GM12878 (cell line): ENCODE measurements around the gene DUSP22. TPM values are rescaled to one million over a fixed set of nuclear protein-coding genes. Genes with fewer than 3 reads are reported as not detected.

ENCODE experiments used
- ATAC-seq: fragments of 200-7000 bp; cut with Tn5 transposase; 3 replicates; pipeline ENCODE4 v1.9.1; 2020; ENCODE audit warnings: mild to moderate bottlenecking, moderate library complexity
- BruUV-seq: library from RNA; stranded (reverse); fragments of 400-500 nt; replicated peaks from 2 replicates; lab custom pipeline; 2021; lab: Mats Ljungman, UMichigan
- CTCF ChIA-PET: fragments of 300-600 bp; sonication (Branson Sonifier 250); formaldehyde crosslinking; extraction: SDS; loops from one replicate; lab custom pipeline; 2021; ENCODE audit warnings: inconsistent platforms; lab: Yijun Ruan, JAX
- POLR2A ChIA-PET: fragments of 350-600 bp; formaldehyde crosslinking; extraction: SDS; loops from one replicate; lab custom pipeline; 2021; ENCODE audit warnings: inconsistent platforms; lab: Charles Lee
- RAD21 ChIA-PET: fragments of 300-600 bp; sonication (Branson Sonifier 250); formaldehyde crosslinking; loops from one replicate; lab custom pipeline; 2023; ENCODE audit warnings: antibody characterized with exemption; ENCODE audit not compliant: unreplicated experiment; lab: Charles Lee
- SMC1A ChIA-PET: fragments of 300-600 bp; sonication (Branson Sonifier 250); formaldehyde crosslinking; loops from one replicate; lab custom pipeline; 2023; ENCODE audit not compliant: unreplicated experiment, uncharacterized antibody; lab: Charles Lee
- DNase-seq: peaks from one replicate; pipeline ENCODE4 v3.0.0-alpha.2; 2011; ENCODE audit warnings: low read depth, low spot score
- FAIRE-seq: peaks from 3 replicates; lab custom pipeline; 2011; peaks lifted over from hg19 to GRCh38; lab: Jason Lieb, UNC
- H2AFZ ChIP-seq: 2 replicates; pipeline ENCODE4 v1.6.0; 2011; ENCODE audit warnings: low read depth, low read length, control low read depth; ENCODE audit not compliant: control insufficient read depth
- H3K27ac ChIP-seq: 2 replicates; pipeline ENCODE4 v1.5.1; 2011; ENCODE audit warnings: control low read depth; ENCODE audit not compliant: control insufficient read depth, insufficient read depth
- H3K27me3 ChIP-seq, 2 experiments: replicated peaks in 1 of 2; 2 replicates each; pipeline versions ENCODE4 v1.6.0 to v1.6.1; 2011; ENCODE audit warnings: low read length in 1 of 2; ENCODE audit not compliant: control insufficient read depth in 2 of 2, insufficient read depth in 2 of 2
- H3K36me3 ChIP-seq, 2 experiments: 2 replicates each; pipeline ENCODE4 v1.5.1; 2011; ENCODE audit warnings: low read length in 1 of 2; ENCODE audit not compliant: control insufficient read depth in 2 of 2, insufficient read depth in 2 of 2
- H3K4me1 ChIP-seq: 2 replicates; pipeline ENCODE4 v1.6.1; 2011; ENCODE audit warnings: mild to moderate bottlenecking, low read length, moderate library complexity, mixed read lengths; ENCODE audit not compliant: control insufficient read depth, insufficient read depth
- H3K4me2 ChIP-seq: 2 replicates; pipeline ENCODE4 v1.6.0; 2011; ENCODE audit warnings: control low read depth; ENCODE audit not compliant: control insufficient read depth, insufficient read depth
- H3K4me3 ChIP-seq: fragments of 200-600 bp; sonication (generic); 2 replicates; pipeline ENCODE4 v1.5.1; 2016
- H3K79me2 ChIP-seq: 2 replicates; pipeline ENCODE4 v1.6.0; 2011; ENCODE audit warnings: low read length; ENCODE audit not compliant: control insufficient read depth, insufficient read depth
- H3K9ac ChIP-seq: 2 replicates; pipeline ENCODE4 v1.8.0; 2011; ENCODE audit warnings: low read length, control low read depth, mixed read lengths; ENCODE audit not compliant: control insufficient read depth, insufficient read depth
- H3K9me3 ChIP-seq: replicated peaks from 3 replicates; pipeline ENCODE4 v1.5.1; 2011; ENCODE audit warnings: mild to moderate bottlenecking, low read length; ENCODE audit not compliant: control insufficient read depth, insufficient read depth
- H4K20me1 ChIP-seq: 2 replicates; pipeline ENCODE4 v1.6.0; 2011; ENCODE audit not compliant: control insufficient read depth, insufficient read depth
- CBFB ChIP-seq: IDR thresholded peaks from 2 replicates; pipeline ENCODE4 v1.6.1; 2016; ENCODE audit warnings: antibody characterized with exemption, low read depth
- CREB1 ChIP-seq: IDR thresholded peaks from 2 replicates; pipeline ENCODE4 v1.6.1; 2012; ENCODE audit warnings: low read depth, mild to moderate bottlenecking, inconsistent platforms
- FOXK2 ChIP-seq: fragments of 450-650 bp; IDR thresholded peaks from 2 replicates; pipeline ENCODE4 v1.6.1; 2017; ENCODE audit warnings: mild to moderate bottlenecking, moderate library complexity
- MYB ChIP-seq: fragments of 150-350 bp; IDR thresholded peaks from 2 replicates; pipeline ENCODE4 v1.6.1; 2014; ENCODE audit warnings: mild to moderate bottlenecking, low read depth, low read length, borderline replicate concordance
- NFYA ChIP-seq: IDR thresholded peaks from 2 replicates; pipeline ENCODE4 v1.6.1; 2011; ENCODE audit warnings: low read depth, mild to moderate bottlenecking, low read length, improper control_type of control experiment, borderline replicate concordance
- PML ChIP-seq: IDR thresholded peaks from 2 replicates; pipeline ENCODE4 v1.6.1; 2012; ENCODE audit warnings: low read length, inconsistent platforms
- POLR2AphosphoS2 ChIP-seq: IDR thresholded peaks from 2 replicates; pipeline ENCODE4 v1.6.1; 2011; ENCODE audit warnings: low read depth, mild to moderate bottlenecking, low read length, improper control_type of control experiment, moderate library complexity
- POLR2AphosphoS5 ChIP-seq: IDR thresholded peaks from 2 replicates; pipeline ENCODE4 v1.6.1; 2011; ENCODE audit warnings: mild to moderate bottlenecking, low read length, inconsistent platforms
- RELA ChIP-seq: fragments of 450-650 bp; IDR thresholded peaks from 2 replicates; pipeline ENCODE4 v1.8.0; 2014; ENCODE audit warnings: borderline replicate concordance; ENCODE audit not compliant: partially characterized antibody
- RUNX3 ChIP-seq: IDR thresholded peaks from 2 replicates; pipeline ENCODE4 v1.6.1; 2012; ENCODE audit warnings: low read length, inconsistent platforms
- SREBF1 ChIP-seq: IDR thresholded peaks from 2 replicates; pipeline ENCODE4 v1.6.1; 2012; ENCODE audit warnings: mild to moderate bottlenecking, low read length
- TBL1XR1 ChIP-seq: IDR thresholded peaks from 2 replicates; pipeline ENCODE4 v1.6.1; 2012; ENCODE audit warnings: low read depth, low read length, improper control_type of control experiment
- WRNIP1 ChIP-seq: IDR thresholded peaks from 2 replicates; pipeline ENCODE4 v1.6.1; 2011; ENCODE audit warnings: low read depth, low read length, improper control_type of control experiment, borderline replicate concordance
- YY1 ChIP-seq: IDR thresholded peaks from 2 replicates; pipeline ENCODE4 v1.6.1; 2011; ENCODE audit warnings: low read depth, mild to moderate bottlenecking, low read length
- ZSCAN29 ChIP-seq: fragments of 450-650 bp; IDR thresholded peaks from 2 replicates; pipeline ENCODE4 v1.6.1; 2017; ENCODE audit warnings: mild to moderate bottlenecking, moderate library complexity
- WGBS: methylation state at CpG from one replicate; pipeline ENCODE4 v1.1.6; 2016; ENCODE audit warnings: low lambda C conversion rate; ENCODE audit not compliant: insufficient replicate concordance, insufficient coverage; ENCODE audit errors: missing lambda C conversion rate; 5-methylcytosine and 5-hydroxymethylcytosine counted together
- in situ Hi-C: fragments of 300-500 bp; cut with MboI; formaldehyde crosslinking; loops from 9 replicates; pipeline ENCODE4 v1.14.3; 2018; ENCODE audit warnings: mixed read lengths
- intact Hi-C: fragments of 100-400 bp; cut with micrococcal nuclease; formaldehyde crosslinking; loops from one replicate; pipeline ENCODE4 v1.14.2; 2022; ENCODE audit not compliant: unreplicated experiment
- polyA plus RNA-seq, 11 experiments: library from polyadenylated mRNA; depleted of rRNA in 4 of 11; unstranded in 6 of 11; stranded (reverse) in 5 of 11; fragments of >200 nt; fragmentation: Nextera tagmentation in 4 of 11; fragmentation: Illumina TruSeq in 1 of 11; extraction: Ambion mirVana in 4 of 11; extraction: Trizol in 1 of 11; gene quantifications; 1 replicate in 1 of 11; 2 replicates in 10 of 11; pipeline versions ENCODE4 v1.2.1 to v1.2.3, GENCODE V29; 2011 to 2016; ENCODE audit warnings: inconsistent platforms in 2 of 11, missing spikeins in 2 of 11, low read depth in 1 of 11
- total RNA-seq, 4 experiments: library from RNA; depleted of rRNA in 3 of 4; stranded (reverse); fragments of >200 nt in 3 of 4; fragmentation: Illumina TruSeq in 1 of 4; extraction: Trizol in 1 of 4; gene quantifications; 2 replicates each; pipeline versions ENCODE4 v1.2.1 to v1.2.3, GENCODE V29; 2013 to 2021
- TF ChIP-seq, protein P1 (sequence below): fragments of 450-650 bp; conservative IDR thresholded peaks from 2 replicates; pipeline ENCODE4 v1.6.1; 2017; ENCODE audit warnings: mild to moderate bottlenecking, moderate library complexity

The DUSP22 gene
- total and polyA plus RNA-seq, 10 of the 15 experiments (the other 5 are each of a cell fraction or from before 2014, with no cell fraction given): 78.9 to 156 (median 107) TPM

DNA sequence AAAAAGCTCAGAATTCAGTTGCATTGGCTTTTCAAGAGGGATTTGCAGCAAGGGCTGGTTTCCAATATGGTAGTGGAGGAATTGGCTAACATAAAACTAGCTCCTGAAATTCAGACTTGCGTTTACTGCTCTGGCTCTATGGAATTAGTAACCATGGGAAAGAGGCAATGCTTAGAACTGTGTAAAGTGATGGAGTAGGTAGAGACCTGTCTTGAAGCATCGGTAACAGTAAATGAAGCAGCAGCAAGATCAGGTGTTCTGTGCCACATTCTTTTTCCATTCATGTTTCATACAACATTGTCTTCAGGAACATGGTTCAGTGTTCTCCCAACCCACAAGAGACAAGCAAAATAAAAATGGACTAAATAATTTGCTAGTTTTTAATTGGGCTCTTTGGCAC lies 105.8 kb downstream of the DUSP22 start:
- Histone ChIP-seq H3K9me3 (no peaks in the 10 kb centered on the region), H3K4me3 (peak overlapping the region; percentile 62; the same call in 1 of the 2 replicates), H3K27me3 (no peaks in the 10 kb centered on the region), H3K27ac (peak overlapping the region; percentile 43), H3K4me1 (peaks cover 38% of the 10 kb centered on the region), H3K79me2 (peaks cover 95% of the 10 kb centered on the region), H3K36me3 (peaks cover 56 to 69% of the 10 kb centered on the region in 2 experiments), H3K9ac (peak overlapping the region; percentile 53; the same call in 1 of the 2 replicates), H4K20me1 (peaks cover 32% of the 10 kb centered on the region), H2AFZ (no peak overlapping the region)
- ChIA-PET RAD21 (interaction anchor here (0.6 to 5.1 kb wide), 28 partner anchors 8 to 209 kb away, joined by 3 to 43 read pairs (median 6); partner anchors contain the start of gene DUSP22), CTCF (interaction anchor here (0.8 to 5.1 kb wide), 19 partner anchors 8 to 209 kb away, joined by 3 to 33 read pairs (median 5); no protein-coding TSS in a partner anchor), SMC1A (interaction anchor here (0.6 to 13.5 kb wide), 35 partner anchors 8 to 209 kb away, joined by 3 to 185 read pairs (median 5); no protein-coding TSS in a partner anchor)
- FAIRE-seq (no peak), DNase-seq (no peak), ATAC-seq (no peak)
- in situ Hi-C loops: loop anchor here (5.0 to 10.0 kb wide), 2 partner anchors 183 to 211 kb away; no protein-coding TSS in a partner anchor
- TSS peak; percentile 3 for BruUV-seq
- 91% methylated on average over 2 of the region's 2 CpGs for WGBS
- TF ChIP-seq PML (0 out of 2 replicates have a peak, but pooled peaks have one; percentile 35), WRNIP1 (no peak), TBL1XR1 (no peak), CBFB (no peak), POLR2AphosphoS5 (peak; percentile 78)
- TF ChIP-seq, all 136 proteins: peak for 2
- intact Hi-C loops: no loop called here
- peak overlapping the region; percentile 76 for H3K4me2 ChIP-seq
- POLR2A ChIA-PET: interaction anchor here (0.8 to 1.8 kb wide), 18 partner anchors 10 to 182 kb away, joined by 3 to 8 read pairs (median 3); no protein-coding TSS in a partner anchor

DNA sequence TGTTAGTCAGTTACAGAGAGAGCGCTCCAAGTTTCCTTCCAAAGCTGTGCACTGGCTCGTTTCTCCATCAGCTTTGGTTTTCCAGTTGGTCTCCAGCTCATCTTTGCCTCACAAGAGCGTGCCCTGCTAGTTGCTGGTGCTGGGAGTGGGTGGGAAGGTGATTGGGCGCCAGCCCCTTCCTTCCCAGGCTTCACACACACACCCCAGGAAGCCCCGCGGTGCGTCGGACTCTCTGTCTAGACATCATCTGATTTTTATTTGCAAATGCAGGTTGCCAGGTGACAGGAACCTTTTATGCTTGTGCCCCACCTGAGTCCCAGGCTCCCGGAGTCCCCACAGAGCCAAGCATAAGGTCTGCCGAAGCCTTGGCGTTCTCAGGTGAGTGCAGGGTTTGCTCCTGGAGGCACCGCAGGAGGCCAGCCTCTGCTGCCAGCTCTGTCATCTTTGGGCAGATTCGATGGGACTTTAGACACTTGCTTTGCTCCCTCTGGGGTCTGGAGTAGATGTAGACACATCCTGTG lies 106.3 kb downstream of the DUSP22 start:
- H3K9ac ChIP-seq: peak overlapping the region; percentile 30
- H3K9me3 ChIP-seq: no peaks in the 10 kb centered on the region
- DNase-seq (no peak), FAIRE-seq (no peak), ATAC-seq (peak; percentile 11)
- ChIA-PET POLR2A (interaction anchor here (0.9 to 1.8 kb wide), 15 partner anchors 8 to 183 kb away, joined by 3 to 11 read pairs (median 4); no protein-coding TSS in a partner anchor), SMC1A (interaction anchor here (0.6 to 13.5 kb wide), 36 partner anchors 8 to 210 kb away, joined by 3 to 185 read pairs (median 6); partner anchors contain the start of gene IRF4), CTCF (interaction anchor here (0.9 to 5.1 kb wide), 15 partner anchors 8 to 262 kb away, joined by 3 to 33 read pairs (median 4); no protein-coding TSS in a partner anchor), RAD21 (interaction anchor here (0.9 to 5.1 kb wide), 27 partner anchors 8 to 999 kb away, joined by 3 to 43 read pairs (median 5); partner anchors contain the start of genes DUSP22 and IRF4)
- intact Hi-C loops (no loop called here), in situ Hi-C loops (loop anchor here (5.0 to 10.0 kb wide), 2 partner anchors 184 to 211 kb away; no protein-coding TSS in a partner anchor)
- H3K27me3 ChIP-seq: no peaks in the 10 kb centered on the region
- H3K4me1 ChIP-seq: peaks cover 38% of the 10 kb centered on the region
- peaks cover 32% of the 10 kb centered on the region for H4K20me1 ChIP-seq
- peak overlapping the region; percentile 62; the same call in 1 of the 2 replicates for H3K4me3 ChIP-seq
- H2AFZ ChIP-seq: no peak overlapping the region
- H3K27ac ChIP-seq: peak overlapping the region; percentile 43
- peaks cover 59 to 75% of the 10 kb centered on the region in 2 experiments for H3K36me3 ChIP-seq
- H3K79me2 ChIP-seq: peaks cover 95% of the 10 kb centered on the region
- no TSS peak for BruUV-seq
- 83% methylated on average over 13 of the region's 13 CpGs for WGBS
- peak overlapping the region; percentile 76 for H3K4me2 ChIP-seq
- TF ChIP-seq SREBF1 (no peak), RELA (no peak), MYB (no peak), YY1 (no peak), RUNX3 (no peak), POLR2AphosphoS2 (peak; percentile 69; the same call in 1 of the 2 replicates), NFYA (no peak), ZSCAN29 (no peak), CREB1 (no peak), FOXK2 (no peak)
- TF ChIP-seq, protein P1, sequence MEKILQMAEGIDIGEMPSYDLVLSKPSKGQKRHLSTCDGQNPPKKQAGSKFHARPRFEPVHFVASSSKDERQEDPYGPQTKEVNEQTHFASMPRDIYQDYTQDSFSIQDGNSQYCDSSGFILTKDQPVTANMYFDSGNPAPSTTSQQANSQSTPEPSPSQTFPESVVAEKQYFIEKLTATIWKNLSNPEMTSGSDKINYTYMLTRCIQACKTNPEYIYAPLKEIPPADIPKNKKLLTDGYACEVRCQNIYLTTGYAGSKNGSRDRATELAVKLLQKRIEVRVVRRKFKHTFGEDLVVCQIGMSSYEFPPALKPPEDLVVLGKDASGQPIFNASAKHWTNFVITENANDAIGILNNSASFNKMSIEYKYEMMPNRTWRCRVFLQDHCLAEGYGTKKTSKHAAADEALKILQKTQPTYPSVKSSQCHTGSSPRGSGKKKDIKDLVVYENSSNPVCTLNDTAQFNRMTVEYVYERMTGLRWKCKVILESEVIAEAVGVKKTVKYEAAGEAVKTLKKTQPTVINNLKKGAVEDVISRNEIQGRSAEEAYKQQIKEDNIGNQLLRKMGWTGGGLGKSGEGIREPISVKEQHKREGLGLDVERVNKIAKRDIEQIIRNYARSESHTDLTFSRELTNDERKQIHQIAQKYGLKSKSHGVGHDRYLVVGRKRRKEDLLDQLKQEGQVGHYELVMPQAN: no peak
